ENCODE data around the gene SLC22A4. TPM values are rescaled to one million over a fixed set of nuclear protein-coding genes. Genes with fewer than 3 reads are reported as not detected.

Gene SLC22A4
- total RNA-seq, 1 experiment from 2014 or later: 0.72 TPM

GRCh38 chr5:132266031-132266835, 28.0 kb upstream of the SLC22A4 start:
- H3K4me1 Mint-ChIP-seq: peaks cover 9 to 12% of the 10 kb centered on the region in 2 experiments; a peak in 3 of 4 replicates
- no peaks in the 10 kb centered on the region for H4K20me1 ChIP-seq (ENCODE audit: control insufficient read depth, insufficient read depth, insufficient read length)
- H3K27ac ChIP-seq (ENCODE audit: insufficient read length, low read depth, low read length): no peak overlapping the region

More at GRCh38 chr5:132266031-132266835, 28.0 kb upstream of the SLC22A4 start:
- Histone ChIP-seq H2AK5ac (ENCODE audit: insufficient read length, low read length) (no peak overlapping the region), H3K23me2 (ENCODE audit: insufficient read length, low read depth, low read length, poor library complexity, severe bottlenecking) (no peaks in the 10 kb centered on the region), H3K14ac (ENCODE audit: insufficient read depth, low read length) (no peak overlapping the region), H2BK12ac (ENCODE audit: insufficient read length, low read depth, low read length) (no peak overlapping the region), H4K5ac (ENCODE audit: insufficient read length, low read depth, low read length) (no peak overlapping the region), H3T11ph (ENCODE audit: low read length) (no peak overlapping the region), H3K4me2 (ENCODE audit: insufficient read depth, insufficient read length, low read length) (no peak overlapping the region), H3K27me3 (ENCODE audit: insufficient read depth, low read length) (no peaks in the 10 kb centered on the region), H3K79me1 (ENCODE audit: insufficient read depth, low read depth, low read length, poor library complexity, severe bottlenecking) (no peaks in the 10 kb centered on the region), H3K9ac (ENCODE audit: extremely low read depth, insufficient read length, low read length) (no peak overlapping the region), H3K4ac (ENCODE audit: low read depth, low read length) (no peak overlapping the region), H4K91ac (ENCODE audit: insufficient read length, low read depth, low read length) (no peak overlapping the region), H2BK20ac (ENCODE audit: low read depth, low read length, poor library complexity, severe bottlenecking) (no peak overlapping the region), H3K79me2 (ENCODE audit: insufficient read depth, low read length) (no peaks in the 10 kb centered on the region), H2BK5ac (ENCODE audit: insufficient read length, low read length) (no peak overlapping the region), H2BK15ac (ENCODE audit: low read depth, low read length) (no peak overlapping the region), H2BK120ac (ENCODE audit: low read depth, low read length, poor library complexity, severe bottlenecking) (no peak overlapping the region), H3K23ac (ENCODE audit: insufficient read length, low read depth, low read length) (no peak overlapping the region), H3K9me3 (ENCODE audit: control insufficient read depth, low read depth, low read length) (no peaks in the 10 kb centered on the region), H3K18ac (ENCODE audit: insufficient read length, low read depth, low read length) (no peak overlapping the region), H4K8ac (replicated peaks; ENCODE audit: insufficient read length, low read depth, low read length) (no peak overlapping the region), H3K4me1 (ENCODE audit: insufficient read depth, low read length) (no peaks in the 10 kb centered on the region), H3K56ac (ENCODE audit: insufficient read length, low read depth, low read length) (no peak overlapping the region), H2AFZ (ENCODE audit: low read length) (no peak overlapping the region)
- Mint-ChIP-seq H3K9me3 (no peaks in the 10 kb centered on the region), H3K36me3 (ENCODE audit: insufficient read depth in 1 of 3, low read depth in 3 of 3) (0 out of 7 replicates have a peak, but pooled peaks cover 0 to 1% (median 0%) of the 10 kb centered on the region in 3 experiments), H3K27ac (no peak overlapping the region), H3K4me3 (no peak overlapping the region), H3K27me3 (ENCODE audit: low read depth) (no peaks in the 10 kb centered on the region; the same call in 1 of the 2 replicates)
- no peak for TF ChIP-seq CTCF (conservative IDR thresholded peaks at IDR 0.05)
- WGBS (ENCODE audit: extremely low coverage, insufficient read length, low lambda C conversion rate): no CpG with 5 or more reads among the region's 7 CpGs
- DNase-seq: no peak

Measured in H9 (cell line).